Mesothelial cell of epicardium (in vitro differentiated cells): Measurements from ENCODE around the gene CLINT1. TPM values are rescaled to one million over a fixed set of nuclear protein-coding genes. Genes with fewer than 3 reads are reported as not detected.

Experiments used
- DNase-seq, 2 experiments: peaks; one replicate each; pipeline ENCODE4 v3.0.0; 2021; ENCODE audit warnings: low spot score in 2 of 2; ENCODE audit not compliant: unreplicated experiment in 2 of 2
- H3K27ac Mint-ChIP-seq: 2 replicates; pipeline ENCODE4 v1.8.0; 2021; ENCODE audit warnings: mixed read lengths
- H3K27me3 Mint-ChIP-seq: 2 replicates; pipeline ENCODE4 v1.8.0; 2021; ENCODE audit warnings: low read depth, mixed read lengths
- H3K36me3 Mint-ChIP-seq: 2 replicates; pipeline ENCODE4 v1.8.0; 2021; ENCODE audit warnings: mixed read lengths
- H3K4me1 Mint-ChIP-seq: 2 replicates; pipeline ENCODE4 v1.8.0; 2021; ENCODE audit warnings: mixed read lengths
- H3K4me3 Mint-ChIP-seq: 2 replicates; pipeline ENCODE4 v1.8.0; 2021; ENCODE audit warnings: mild to moderate bottlenecking, moderate library complexity, mixed read lengths
- H3K9me3 Mint-ChIP-seq: 2 replicates; pipeline ENCODE4 v1.8.0; 2021; ENCODE audit warnings: mixed read lengths
- total RNA-seq: library from RNA; stranded (reverse); gene quantifications from 3 replicates; pipeline ENCODE4 v1.2.1, GENCODE V29; 2021
- TF ChIP-seq, protein P1 (sequence below): fragments of 200-600 bp; sonication (generic); IDR thresholded peaks from one replicate; pipeline ENCODE4 v1.5.0; 2021; ENCODE audit warnings: antibody characterized with exemption; ENCODE audit not compliant: unreplicated experiment

CLINT1 gene
- total RNA-seq, 1 donor from 2014 or later: 74.8 TPM

DNA sequence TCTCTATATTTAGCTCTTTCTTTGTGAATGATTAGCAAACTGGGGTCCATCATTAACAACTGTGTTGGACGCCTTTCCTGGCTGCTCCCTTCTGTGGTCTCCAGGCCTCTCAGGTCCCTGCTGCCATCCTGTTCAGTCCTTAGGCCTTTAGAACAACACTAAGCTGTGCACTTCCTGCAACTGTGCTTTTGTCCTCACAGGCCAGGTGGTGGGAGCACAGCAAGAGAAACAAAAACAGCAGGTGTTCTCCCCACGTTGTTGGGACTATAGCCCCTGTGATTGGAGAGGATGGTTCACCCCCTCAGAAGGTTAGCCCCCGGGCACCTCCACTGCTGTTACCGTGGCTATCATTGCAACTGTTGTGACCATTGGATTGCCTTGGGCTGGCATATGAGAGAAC lies 41.7 kb upstream of the CLINT1 start:
- Mint-ChIP-seq H3K4me1 (peaks cover 4% of the 10 kb centered on the region), H3K27me3 (no peaks in the 10 kb centered on the region), H3K9me3 (no peaks in the 10 kb centered on the region), H3K27ac (no peak overlapping the region), H3K36me3 (no peaks in the 10 kb centered on the region), H3K4me3 (no peak overlapping the region)
- TF ChIP-seq, protein P1, sequence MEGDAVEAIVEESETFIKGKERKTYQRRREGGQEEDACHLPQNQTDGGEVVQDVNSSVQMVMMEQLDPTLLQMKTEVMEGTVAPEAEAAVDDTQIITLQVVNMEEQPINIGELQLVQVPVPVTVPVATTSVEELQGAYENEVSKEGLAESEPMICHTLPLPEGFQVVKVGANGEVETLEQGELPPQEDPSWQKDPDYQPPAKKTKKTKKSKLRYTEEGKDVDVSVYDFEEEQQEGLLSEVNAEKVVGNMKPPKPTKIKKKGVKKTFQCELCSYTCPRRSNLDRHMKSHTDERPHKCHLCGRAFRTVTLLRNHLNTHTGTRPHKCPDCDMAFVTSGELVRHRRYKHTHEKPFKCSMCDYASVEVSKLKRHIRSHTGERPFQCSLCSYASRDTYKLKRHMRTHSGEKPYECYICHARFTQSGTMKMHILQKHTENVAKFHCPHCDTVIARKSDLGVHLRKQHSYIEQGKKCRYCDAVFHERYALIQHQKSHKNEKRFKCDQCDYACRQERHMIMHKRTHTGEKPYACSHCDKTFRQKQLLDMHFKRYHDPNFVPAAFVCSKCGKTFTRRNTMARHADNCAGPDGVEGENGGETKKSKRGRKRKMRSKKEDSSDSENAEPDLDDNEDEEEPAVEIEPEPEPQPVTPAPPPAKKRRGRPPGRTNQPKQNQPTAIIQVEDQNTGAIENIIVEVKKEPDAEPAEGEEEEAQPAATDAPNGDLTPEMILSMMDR: no peak
- DNase-seq: no peak

- H3K4me1 Mint-ChIP-seq: peaks cover 7% of the 10 kb centered on the region
- H3K36me3 Mint-ChIP-seq: no peaks in the 10 kb centered on the region
- H3K4me3 Mint-ChIP-seq: no peak overlapping the region
- no peak overlapping the region for H3K27ac Mint-ChIP-seq
- DNase-seq: no peak
- TF ChIP-seq, protein P1: no peak
- no peaks in the 10 kb centered on the region for H3K27me3 Mint-ChIP-seq
- no peaks in the 10 kb centered on the region for H3K9me3 Mint-ChIP-seq
These were observed 34.7 kb upstream of the CLINT1 start for GRCh38 chr5:157893611-157894010.

GRCh38 chr5:157892974-157893373 lies 34.0 kb upstream of the CLINT1 start:
- no peaks in the 10 kb centered on the region for H3K9me3 Mint-ChIP-seq
- peaks cover 7% of the 10 kb centered on the region for H3K4me1 Mint-ChIP-seq
- no peaks in the 10 kb centered on the region for H3K27me3 Mint-ChIP-seq
- no peak overlapping the region for H3K4me3 Mint-ChIP-seq
- no peak for DNase-seq
- TF ChIP-seq, protein P1: no peak
- H3K36me3 Mint-ChIP-seq: no peaks in the 10 kb centered on the region
- H3K27ac Mint-ChIP-seq: no peak overlapping the region

- Mint-ChIP-seq H3K27me3 (no peaks in the 10 kb centered on the region), H3K9me3 (no peaks in the 10 kb centered on the region), H3K36me3 (no peaks in the 10 kb centered on the region), H3K4me1 (peaks cover 7% of the 10 kb centered on the region), H3K4me3 (no peak overlapping the region), H3K27ac (no peak overlapping the region)
- no peak for DNase-seq
- TF ChIP-seq, protein P1: no peak
These were observed 32.1 kb upstream of the CLINT1 start for GRCh38 chr5:157890836-157891597.

- Mint-ChIP-seq H3K4me3 (no peak overlapping the region), H3K36me3 (no peaks in the 10 kb centered on the region), H3K9me3 (no peaks in the 10 kb centered on the region), H3K27me3 (no peaks in the 10 kb centered on the region), H3K27ac (no peak overlapping the region), H3K4me1 (peaks cover 7% of the 10 kb centered on the region)
- no peak for DNase-seq
- TF ChIP-seq, protein P1: no peak
These were observed 30.0 kb upstream of the CLINT1 start for GRCh38 chr5:157888814-157889532.
